CD4-positive, alpha-beta T cell treated with Interleukin-4 for 4 hours (primary cell): ENCODE results near the gene ANO3.
"Not testable (repeated sequence)": the region's sequence is repeated elsewhere in the genome, so short reads cannot be mapped to it uniquely, and the experiment has no call there.

Source experiments
- DNase-seq: peaks from one replicate; pipeline ENCODE4 v3.0.0-alpha.2; 2020

Gene ANO3

GRCh38 chr11:26331911-26332571 lies at the start of gene ANO3:
Gene ANO3 (plus strand): TSS chr11:26332130. CDS start chr11:26332276, 146 bp downstream.
- DNase-seq = no peak

GRCh38 chr11:26283852-26284408 lies 48.0 kb upstream of the ANO3 start:
- no peak for DNase-seq

DNA sequence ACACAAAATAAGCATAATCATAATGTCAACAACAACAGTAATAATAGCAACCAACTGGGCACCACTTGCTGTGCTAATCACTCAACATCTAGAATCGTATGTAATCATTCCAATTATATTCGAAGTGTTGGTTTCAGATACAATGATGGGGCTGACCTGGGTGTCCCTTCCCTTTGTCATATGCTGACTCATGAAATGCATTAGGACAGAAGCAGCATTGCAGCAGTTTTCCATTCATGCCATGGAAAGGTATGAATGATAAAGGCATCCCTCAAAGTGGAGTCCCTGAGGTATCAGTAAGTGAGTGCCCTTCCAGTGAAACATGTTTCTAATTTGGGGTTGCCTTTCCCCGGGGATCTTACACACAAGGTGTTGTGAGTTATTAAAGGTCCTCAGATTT lies 46.3 kb upstream of the ANO3 start:
- no peak for DNase-seq

DNA sequence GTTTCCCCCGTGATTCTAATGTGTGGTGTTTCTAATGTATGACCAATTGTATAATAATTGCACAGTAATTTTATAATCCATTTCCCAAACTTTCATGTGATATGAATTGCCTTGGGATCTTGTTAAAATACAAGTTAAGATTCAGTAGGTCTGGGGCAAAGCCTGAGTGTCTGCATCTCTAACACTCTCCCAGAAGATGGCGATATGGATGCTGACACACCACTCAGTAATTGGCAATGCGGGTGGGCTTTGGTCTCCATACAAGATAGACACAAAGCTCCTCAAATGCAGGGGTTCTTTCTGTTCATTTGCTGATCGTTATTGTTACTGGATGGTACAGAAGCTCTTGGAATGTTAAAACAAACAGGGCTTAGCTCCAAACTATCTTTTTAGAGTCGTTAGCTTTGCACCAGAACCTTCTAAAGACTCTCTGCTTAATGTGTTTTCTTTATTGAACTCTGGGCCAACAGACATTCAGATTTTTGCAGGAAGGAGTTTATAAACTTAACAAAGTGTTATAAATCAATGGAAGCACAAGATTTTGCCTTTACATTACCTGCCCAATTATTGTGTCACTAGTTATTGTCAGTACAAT lies 45.4 kb upstream of the ANO3 start:
- DNase-seq = no peak

DNA sequence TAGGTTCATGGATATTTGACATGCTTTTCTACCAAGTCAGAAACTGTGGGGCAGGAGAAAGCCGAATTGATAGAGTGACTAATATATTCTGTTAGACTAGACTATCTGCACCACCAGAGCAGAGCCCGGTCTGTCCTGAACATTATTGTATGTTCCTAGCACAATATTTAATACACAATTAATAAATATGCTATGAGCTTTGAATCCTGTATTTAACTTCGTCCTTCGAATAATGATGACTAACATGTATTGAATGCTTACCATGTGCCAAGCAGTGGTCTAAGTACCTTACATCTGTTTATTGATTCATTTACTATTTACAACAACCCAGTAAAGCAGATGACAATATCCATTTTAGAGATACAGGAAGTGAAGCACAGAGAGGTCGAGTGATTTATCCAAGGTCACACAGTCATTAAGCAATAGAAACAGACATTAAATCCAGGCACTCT lies 44.8 kb upstream of the ANO3 start:
- no peak for DNase-seq

GRCh38 chr11:26297189-26297975 lies 34.5 kb upstream of the ANO3 start:
- DNase-seq = no peak

DNA sequence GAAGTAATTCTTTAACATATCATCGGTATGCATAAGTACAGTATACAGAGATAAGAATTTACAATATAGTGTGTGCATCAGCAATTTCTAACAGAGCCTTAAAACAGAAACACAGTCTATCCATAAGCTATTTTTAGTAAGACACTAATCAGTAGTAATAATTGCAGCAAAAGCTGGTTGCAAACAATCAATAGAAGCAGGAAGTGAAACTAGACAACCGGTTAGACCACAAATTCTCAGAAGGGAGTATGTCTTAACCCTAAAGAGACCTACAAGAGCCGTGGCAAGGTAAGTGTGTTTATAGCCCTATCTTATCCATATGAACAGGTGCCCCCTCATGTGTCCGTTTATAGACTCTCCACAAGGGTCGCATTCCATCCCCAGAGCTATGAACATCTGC lies 15.6 kb upstream of the ANO3 start:
- DNase-seq = not testable (repeated sequence)

DNA sequence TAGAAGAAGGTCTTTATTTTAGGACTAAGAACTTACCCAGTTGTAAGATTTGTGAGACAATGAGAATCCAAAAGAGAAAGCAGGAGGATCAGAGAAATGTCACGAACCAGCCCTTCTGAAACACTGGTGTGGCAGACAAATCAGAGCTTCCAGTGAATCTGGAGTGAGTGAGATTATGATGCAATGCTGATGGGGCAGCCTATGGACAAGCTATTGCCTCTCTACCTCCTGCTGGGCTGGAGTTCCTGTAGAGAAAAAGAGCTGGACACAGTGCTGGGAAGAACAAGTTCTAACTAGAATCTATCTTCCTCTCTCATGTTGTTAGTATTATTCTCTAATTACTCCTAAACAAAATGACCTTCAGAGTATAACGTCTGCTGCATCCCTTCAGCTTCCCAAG lies 12.0 kb upstream of the ANO3 start:
- DNase-seq = no peak

DNA sequence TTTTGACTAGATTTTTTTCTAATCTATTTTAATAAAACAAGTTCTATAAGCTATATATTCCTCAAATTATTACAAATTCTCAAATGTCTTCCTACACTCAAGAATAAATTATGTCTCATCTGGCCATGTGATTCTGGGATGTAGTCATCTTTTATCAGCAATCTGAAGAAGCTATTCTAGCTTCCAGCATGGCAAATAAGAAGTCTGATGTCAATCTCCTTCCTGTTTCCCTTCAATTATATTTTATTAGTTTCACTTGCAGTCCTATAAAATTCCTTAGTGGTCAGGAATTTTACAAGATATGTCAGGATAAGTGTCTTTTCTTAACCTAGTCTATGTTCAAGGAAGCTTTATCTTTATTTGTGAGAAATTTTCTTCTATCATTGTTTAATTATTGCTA lies 10.4 kb upstream of the ANO3 start:
- DNase-seq = no peak

DNA sequence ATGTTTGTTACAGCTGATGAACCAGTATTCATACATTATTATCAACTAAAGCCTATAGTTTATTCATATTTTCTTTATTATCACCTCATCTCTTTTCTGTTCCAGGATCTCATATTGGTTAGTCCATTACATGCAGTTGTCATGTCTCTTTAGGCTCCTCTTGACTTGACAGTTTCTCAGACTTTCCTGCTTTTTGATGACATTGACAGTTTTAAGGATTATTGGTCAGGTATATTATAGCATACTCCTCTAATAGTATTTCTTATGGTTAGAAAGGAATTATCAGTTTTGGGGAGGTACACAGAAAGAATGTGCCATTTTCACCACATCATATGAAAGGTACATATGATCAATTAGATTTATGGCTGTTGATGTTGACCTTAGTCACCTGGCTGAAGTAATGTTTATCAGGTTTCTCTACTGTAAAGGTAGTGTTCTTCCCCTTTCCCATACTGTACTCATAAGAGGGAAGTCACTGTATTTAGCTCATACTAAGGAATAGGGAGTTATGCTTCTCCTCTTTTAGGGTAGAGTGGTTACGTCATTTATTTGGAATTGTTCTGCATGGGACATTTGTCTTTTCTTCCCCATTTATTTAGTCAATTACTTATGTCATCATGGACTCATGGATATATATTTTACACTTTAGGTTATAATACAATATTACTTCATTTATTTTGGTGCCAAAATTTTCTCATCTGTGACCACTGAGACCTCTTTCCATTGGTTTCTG lies 9.4 kb upstream of the ANO3 start:
- DNase-seq = no peak

- no peak for DNase-seq
These were observed 8.1 kb upstream of the ANO3 start for GRCh38 chr11:26323837-26324236.

DNA sequence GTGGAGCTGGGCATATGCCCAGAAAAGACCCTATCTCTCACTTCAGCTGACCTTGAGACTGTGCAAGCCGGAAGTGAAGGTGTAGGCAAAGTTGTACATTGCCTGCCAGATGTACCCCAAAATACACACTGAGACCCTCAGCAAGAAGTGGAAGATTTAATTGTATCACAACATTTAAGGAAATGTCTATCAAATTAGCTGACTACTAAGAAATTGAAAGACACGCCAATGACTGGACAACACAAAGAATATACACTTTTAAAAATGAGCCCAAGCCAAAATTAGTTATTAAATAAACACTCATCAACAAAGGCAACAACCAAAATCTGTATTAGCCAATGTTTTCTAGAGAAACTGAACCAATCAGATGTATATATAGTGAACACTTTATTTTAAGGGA lies 7.7 kb upstream of the ANO3 start:
- DNase-seq = no peak

- DNase-seq = no peak
These were observed 5.0 kb upstream of the ANO3 start for GRCh38 chr11:26326793-26327400.

DNA sequence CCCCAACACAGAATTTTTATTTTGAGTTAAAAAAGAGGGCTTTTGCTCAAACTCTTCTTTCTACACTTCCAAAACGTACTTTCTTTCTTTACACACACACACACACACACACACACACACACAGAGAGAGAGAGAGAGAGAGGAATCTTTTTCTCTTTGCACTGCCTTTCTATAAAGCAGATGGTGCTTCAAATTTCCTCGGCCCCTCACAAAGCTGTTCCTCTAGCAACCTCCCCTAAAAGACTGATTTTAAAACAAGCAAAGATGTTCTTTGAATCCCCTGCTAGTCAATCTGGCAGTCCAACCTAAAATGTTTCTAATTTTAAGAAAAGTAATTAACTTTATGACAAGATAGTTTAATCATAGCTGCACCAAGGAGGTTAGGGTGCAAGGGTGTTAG lies 2.7 kb upstream of the ANO3 start:
- no peak for DNase-seq

GRCh38 chr11:26330262-26330661 lies 1.7 kb upstream of the ANO3 start:
- no peak for DNase-seq

GRCh38 chr11:26332572-26332915 lies 614 bp downstream of the ANO3 start:
- no peak for DNase-seq

- DNase-seq = no peak
These were observed 2.0 kb downstream of the ANO3 start for GRCh38 chr11:26333906-26334305.

GRCh38 chr11:26335903-26336302 lies 4.0 kb downstream of the ANO3 start:
- no peak for DNase-seq

GRCh38 chr11:26344647-26345046 lies 12.7 kb downstream of the ANO3 start:
- no peak for DNase-seq

DNA sequence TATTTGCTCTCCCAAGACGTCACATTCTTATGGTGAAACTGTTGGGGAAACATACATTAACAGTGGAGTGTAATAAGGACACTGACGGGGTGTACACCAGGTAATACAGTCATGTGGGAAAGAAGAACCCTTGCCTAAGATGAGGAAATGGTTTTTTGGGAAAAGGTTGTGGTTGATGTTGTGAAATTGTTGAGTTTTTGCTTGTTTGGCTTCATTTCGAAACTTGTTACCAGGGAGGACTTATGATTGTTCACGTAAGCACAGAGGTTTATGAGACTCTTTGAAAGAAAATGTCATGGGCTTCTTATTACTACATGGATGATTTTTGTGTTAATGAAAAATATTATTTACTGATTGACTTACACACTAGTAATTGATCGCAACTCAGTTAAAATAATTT lies 16.8 kb downstream of the ANO3 start:
- no peak for DNase-seq

- no peak for DNase-seq
These were observed 18.1 kb downstream of the ANO3 start for GRCh38 chr11:26350002-26350401.

DNA sequence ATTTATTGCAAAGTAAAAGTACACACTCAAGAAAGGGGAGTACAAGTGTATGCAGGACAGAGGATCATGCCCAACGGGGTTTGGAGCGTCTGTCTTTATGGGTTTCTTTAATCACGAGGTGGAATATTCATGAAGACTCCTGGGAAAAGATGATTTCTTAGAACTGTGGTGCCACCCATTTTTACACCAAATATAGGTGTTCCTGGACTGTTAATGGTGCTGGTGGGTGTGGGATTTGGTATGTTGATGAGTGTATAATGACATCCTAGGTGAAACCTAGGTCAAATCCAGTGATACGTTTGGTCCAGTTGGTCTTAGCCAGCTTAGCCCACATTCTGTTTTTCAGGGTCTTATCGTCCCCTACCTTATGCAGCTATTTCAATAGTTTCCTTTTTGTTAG lies 21.1 kb downstream of the ANO3 start:
- no peak for DNase-seq

GRCh38 chr11:26359055-26359454 lies 27.1 kb downstream of the ANO3 start:
- no peak for DNase-seq
